Spleen (tissue), 7 donors: Measurements from ENCODE around the gene PTPRN2.

Source experiments
- POLR2A ChIP-seq, 3 donors: fragments of 450-650 bp; IDR thresholded peaks; one replicate each; pipeline ENCODE4 v1.5.1; 2017; ENCODE audit warnings: antibody characterized with exemption in 3 of 3, mild to moderate bottlenecking in 1 of 3
- POLR2AphosphoS5 ChIP-seq, 3 donors: sonication (generic); formaldehyde crosslinking; IDR thresholded peaks; one replicate each; pipeline ENCODE4 v1.5.1; 2017; ENCODE audit warnings: antibody characterized with exemption in 3 of 3
- TF ChIP-seq, protein P1 (sequence below), 11 experiments: fragments of 200-600 bp in 7 of 11; fragments of 450-650 bp in 4 of 11; sonication (generic) in 4 of 11; IDR thresholded peaks in 8 of 11; conservative IDR thresholded peaks in 3 of 11; 1 replicate in 7 of 11; 2 replicates in 4 of 11; pipeline versions ENCODE4 v1.4.0 to v1.8.0; 2016 to 2021; ENCODE audit warnings: antibody characterized with exemption in 11 of 11, inconsistent platforms in 4 of 11, mild to moderate bottlenecking in 1 of 11
- donor health status: DM: no; HTN: no; CAD: no; lungs with moderate emphysema.
- donor health status: DM: no; HTN: no; CAD: no.
- donor health status: DM: no; HTN: no; CAD: no.

DNA sequence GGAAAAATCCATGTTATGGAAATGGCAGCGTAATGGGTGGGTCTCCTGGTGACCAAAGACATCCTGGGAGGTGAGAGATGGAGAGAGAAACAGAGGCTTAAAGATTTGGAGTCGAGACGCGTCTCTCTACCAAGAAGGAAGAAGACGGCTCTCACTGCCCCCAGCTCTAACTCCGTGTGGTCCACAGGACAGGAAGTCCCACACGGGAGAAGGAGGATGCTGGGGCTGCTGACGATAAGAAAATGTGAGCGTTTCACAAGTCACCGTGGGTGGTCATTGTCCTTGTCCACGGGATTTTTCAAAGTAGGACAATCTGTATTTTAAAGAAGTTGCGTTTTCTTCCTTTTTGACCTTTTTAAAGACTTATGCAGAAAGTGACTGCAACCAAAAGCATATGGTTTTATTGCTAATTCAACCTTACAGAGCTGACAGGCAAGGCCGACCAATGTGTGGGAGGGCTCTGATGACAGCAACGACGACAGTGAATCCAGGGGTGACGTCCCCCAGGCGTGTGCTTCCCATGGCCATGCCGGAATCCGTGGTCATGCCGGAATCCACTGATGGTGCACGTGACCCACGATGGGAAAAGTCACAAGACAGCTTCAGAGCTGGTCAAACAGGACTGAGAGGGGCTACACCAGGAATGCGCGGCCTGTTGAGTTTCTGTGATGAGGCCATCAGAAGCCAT lies 341.2 kb downstream of the PTPRN2 start:
- TF ChIP-seq, protein P1, sequence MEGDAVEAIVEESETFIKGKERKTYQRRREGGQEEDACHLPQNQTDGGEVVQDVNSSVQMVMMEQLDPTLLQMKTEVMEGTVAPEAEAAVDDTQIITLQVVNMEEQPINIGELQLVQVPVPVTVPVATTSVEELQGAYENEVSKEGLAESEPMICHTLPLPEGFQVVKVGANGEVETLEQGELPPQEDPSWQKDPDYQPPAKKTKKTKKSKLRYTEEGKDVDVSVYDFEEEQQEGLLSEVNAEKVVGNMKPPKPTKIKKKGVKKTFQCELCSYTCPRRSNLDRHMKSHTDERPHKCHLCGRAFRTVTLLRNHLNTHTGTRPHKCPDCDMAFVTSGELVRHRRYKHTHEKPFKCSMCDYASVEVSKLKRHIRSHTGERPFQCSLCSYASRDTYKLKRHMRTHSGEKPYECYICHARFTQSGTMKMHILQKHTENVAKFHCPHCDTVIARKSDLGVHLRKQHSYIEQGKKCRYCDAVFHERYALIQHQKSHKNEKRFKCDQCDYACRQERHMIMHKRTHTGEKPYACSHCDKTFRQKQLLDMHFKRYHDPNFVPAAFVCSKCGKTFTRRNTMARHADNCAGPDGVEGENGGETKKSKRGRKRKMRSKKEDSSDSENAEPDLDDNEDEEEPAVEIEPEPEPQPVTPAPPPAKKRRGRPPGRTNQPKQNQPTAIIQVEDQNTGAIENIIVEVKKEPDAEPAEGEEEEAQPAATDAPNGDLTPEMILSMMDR (IDR thresholded peaks at IDR 0.05 in 8 of 11, conservative IDR thresholded peaks at IDR 0.05 in 3 of 11): no peak
- TF ChIP-seq POLR2AphosphoS5 (IDR thresholded peaks at IDR 0.05) (no peak), POLR2A (IDR thresholded peaks at IDR 0.05) (no peak)
